HG03095 (cell line): Measurements from ENCODE around the gene CACNB4.

Experiments used
- ATAC-seq: cut with Tn5 transposase; IDR thresholded peaks from one replicate; pipeline ENCODE4 v1.9.1; 2021; ENCODE audit warnings: moderate library complexity; ENCODE audit not compliant: unreplicated experiment

CACNB4 gene

GRCh38 chr2:152054593-152054992, 44.3 kb downstream of the CACNB4 start:
- no peak for ATAC-seq

GRCh38 chr2:152051436-152051835, 47.4 kb downstream of the CACNB4 start:
- peak; percentile 33 for ATAC-seq

GRCh38 chr2:152050915-152051314, 47.9 kb downstream of the CACNB4 start:
- ATAC-seq: no peak

GRCh38 chr2:152050341-152050740, 48.5 kb downstream of the CACNB4 start:
- ATAC-seq: no peak

- no peak for ATAC-seq
Measured at GRCh38 chr2:152049541-152049940, 49.3 kb downstream of the CACNB4 start.

- ATAC-seq: no peak
Measured at GRCh38 chr2:152047824-152048471, 50.9 kb downstream of the CACNB4 start.

- peak; percentile 77 for ATAC-seq
Measured at GRCh38 chr2:152046940-152047339, 51.9 kb downstream of the CACNB4 start.

- no peak for ATAC-seq
Measured at GRCh38 chr2:152042636-152043615, 55.9 kb downstream of the CACNB4 start.

- no peak for ATAC-seq
Measured at GRCh38 chr2:152038441-152038958, 60.3 kb downstream of the CACNB4 start.

- ATAC-seq: no peak
Measured at GRCh38 chr2:152037743-152038435, 61.0 kb downstream of the CACNB4 start.

GRCh38 chr2:152036611-152037469, 62.0 kb downstream of the CACNB4 start:
- ATAC-seq: peak; percentile 92

GRCh38 chr2:152034257-152034801, 64.5 kb downstream of the CACNB4 start:
- ATAC-seq: no peak

GRCh38 chr2:152033011-152033925, 65.6 kb downstream of the CACNB4 start:
- ATAC-seq: no peak

GRCh38 chr2:152031747-152032306, 67.0 kb downstream of the CACNB4 start:
- ATAC-seq: no peak

GRCh38 chr2:152030596-152031328, 68.1 kb downstream of the CACNB4 start:
- peak; percentile 52 for ATAC-seq

- ATAC-seq: no peak
Measured at GRCh38 chr2:152028182-152028862, 70.5 kb downstream of the CACNB4 start.

- ATAC-seq: peak; percentile 88
Measured at GRCh38 chr2:152025678-152026287, 73.1 kb downstream of the CACNB4 start.
